Smooth muscle cell of bladder (primary cell): ENCODE results near the gene CCDC157. TPM values are rescaled to one million over a fixed set of nuclear protein-coding genes. Genes with fewer than 3 reads are reported as not detected.

ENCODE experiments used
- total RNA-seq: library from RNA; depleted of rRNA; stranded (reverse); fragments of >200 nt; gene quantifications from 2 replicates; pipeline ENCODE4 v1.2.3, GENCODE V29; 2014

Gene CCDC157
- 1.3 and 1.7 TPM in 2 replicates for total RNA-seq

DNA sequence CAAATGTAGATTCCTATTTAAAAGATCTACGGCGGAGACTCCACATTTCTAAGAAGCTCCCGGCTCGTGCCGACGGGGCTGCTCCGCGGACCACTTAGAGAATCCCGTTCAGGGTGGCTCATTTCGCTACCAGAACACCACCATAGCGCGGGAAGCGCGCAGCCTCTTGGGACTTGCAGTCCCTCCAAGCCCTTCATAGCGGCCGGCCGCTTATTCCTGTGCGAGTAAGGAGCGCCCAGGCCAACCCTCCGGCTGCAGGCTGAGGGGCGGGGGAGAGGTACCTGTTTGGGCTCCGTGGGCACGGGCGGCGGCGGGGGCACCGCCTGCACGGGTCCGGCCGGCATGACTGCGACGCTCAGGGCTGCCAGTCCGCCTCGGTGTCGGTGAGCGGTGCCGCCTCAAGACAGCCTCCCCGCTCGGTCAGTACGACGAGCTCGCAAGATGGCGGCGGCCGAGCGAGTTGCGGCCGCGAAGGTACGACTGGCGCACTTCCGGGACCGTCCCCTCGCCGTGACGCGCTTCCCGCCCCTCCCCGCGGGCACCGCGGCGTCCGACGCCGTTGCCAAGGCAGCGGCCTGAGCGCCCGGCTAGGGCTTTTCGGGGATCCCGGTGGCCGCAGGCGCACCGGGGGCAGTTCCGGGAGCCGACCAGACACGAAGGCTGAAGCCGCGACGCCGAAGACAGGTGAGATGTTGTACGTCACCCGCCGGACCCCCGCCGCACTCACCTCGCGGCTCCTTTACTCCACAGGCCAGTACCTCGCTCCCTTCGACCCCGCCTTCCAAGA is at the start of gene CCDC157, which contains the start of gene SF3A1:
Gene CCDC157, plus strand, starts transcription at position 559 of the 787 bp plus-strand sequence. CDS start 8,994 bp downstream, outside the sequence.
Gene SF3A1, minus strand, starts transcription at position 446 of the 787 bp plus-strand sequence. Its CDS starts 102 bp downstream, at position 344.

DNA sequence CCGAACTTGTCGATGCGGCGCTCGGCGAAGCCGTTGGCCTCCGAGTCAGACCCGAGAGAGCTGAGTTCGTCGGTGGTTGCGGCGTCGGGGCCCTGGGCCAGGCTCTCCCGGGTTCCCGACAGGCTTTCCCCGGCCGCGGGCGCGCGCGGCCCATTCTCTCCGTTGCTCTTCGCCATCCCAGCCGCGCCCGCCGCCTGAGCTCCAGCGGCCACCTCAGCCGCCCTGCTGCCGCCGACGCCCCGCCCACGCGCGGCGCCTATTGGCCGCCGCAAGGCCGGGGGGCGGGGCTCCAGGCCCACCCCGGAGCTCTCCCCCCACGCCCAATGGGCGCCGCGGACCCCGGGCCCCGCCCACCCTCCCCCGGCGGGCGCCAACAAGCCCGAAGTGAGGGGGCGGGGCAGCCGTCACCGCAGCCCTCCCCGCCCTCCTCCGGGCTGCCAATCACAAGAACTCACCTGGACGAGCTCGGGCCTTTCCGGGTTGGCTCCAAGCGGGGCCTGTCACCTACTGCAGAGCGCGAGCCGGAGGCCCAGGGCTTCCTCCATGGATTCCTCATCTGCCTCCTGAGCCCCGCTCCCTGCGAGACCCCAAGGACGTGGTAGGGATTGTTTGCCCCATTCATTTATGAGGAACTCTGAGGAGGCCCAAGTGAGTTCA is 30.0 kb upstream of the CCDC157 start, which contains the start of gene TBC1D10A:
Gene TBC1D10A, minus strand, starts transcription at position 236 of the 657 bp plus-strand sequence. Its CDS starts 60 bp downstream, at position 176.

DNA sequence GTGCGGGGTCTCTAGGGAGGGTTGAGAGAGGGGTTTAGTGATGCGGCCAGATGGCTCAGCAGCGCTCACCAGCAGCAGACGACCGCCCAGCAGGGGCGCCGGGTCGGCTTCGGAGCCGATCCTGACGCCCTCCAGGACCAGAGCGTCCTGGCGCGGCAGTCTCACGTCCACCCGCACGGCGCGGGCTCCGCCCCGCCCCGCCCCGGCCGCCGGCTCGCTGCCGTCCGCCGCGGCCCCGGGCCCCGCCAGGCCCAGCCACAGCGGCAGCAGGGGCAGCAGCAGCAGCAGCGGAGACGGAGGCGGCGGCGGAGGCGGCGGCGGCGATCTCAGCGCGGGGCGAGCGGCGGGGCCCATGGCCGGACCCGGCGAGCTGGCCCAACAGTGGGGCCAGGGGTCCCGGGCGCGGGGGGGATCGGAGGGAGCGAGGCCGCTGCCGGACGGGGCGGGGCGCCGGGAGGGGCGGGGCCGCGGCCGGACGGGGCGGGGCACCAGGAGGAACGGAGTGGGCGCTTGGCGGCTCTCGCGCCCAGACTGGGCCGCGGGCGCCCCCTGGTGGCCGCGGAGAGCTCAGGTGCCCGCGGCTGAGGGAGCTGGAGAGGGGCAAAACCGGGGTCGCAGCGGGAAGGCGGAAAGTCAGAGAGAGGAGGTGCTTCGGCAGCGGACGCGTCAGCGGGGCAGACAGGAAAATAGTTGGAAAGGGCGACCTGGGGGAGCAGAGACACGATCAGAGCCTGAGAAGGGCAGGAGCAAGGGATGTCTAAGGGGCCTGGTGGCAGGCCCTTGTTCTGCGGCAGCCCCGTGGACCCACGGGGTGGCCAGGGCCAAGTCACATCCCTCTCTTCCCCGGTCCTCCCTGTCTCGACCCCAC is 30.4 kb downstream of the CCDC157 start, which contains the start of gene RNF215:
Gene RNF215, minus strand, starts transcription at position 452 of the 868 bp plus-strand sequence. Its CDS starts 98 bp downstream, at position 354.

DNA sequence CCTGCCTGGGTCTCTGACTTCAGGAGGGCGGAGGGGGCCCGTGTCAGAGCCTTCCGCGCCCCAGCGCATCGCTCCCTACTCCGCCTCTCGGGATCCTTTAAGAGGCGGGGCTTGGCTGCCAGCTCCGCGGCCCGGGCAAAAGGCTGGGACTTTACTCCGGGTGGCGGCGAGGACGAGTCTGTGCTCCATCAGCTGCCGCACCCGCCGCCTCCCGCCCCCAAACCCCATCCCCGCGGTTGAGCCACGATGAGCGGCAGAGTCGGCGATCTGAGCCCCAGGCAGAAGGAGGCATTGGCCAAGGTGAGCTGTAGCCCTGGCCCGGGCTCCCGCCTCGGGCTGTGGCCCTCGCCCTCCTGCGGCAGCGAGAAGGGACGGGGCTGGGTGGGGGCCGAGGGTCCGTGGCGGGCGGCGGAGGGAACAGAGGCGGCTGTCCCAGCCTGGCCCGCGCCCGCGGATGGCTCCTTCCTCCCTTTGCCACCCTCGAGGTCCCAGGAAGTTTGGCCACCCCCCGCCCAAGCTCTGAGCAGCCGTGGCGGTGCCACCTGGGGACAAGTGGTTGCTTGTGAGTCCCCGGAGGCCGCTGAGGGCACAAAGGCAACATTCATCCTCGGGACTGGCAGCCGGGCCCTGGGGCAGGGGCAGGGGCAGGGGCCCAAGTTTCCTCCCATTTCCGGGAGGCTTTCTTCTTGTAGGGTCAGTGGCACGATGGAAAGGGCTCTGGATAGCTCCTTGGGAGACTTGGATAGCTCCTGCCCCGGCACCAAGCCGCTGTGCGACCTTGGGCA is 40.3 kb downstream of the CCDC157 start, which contains the start of gene SEC14L2:
Gene SEC14L2, plus strand, starts transcription at position 148 of the 785 bp plus-strand sequence. Its CDS starts 99 bp downstream, at position 247.

DNA sequence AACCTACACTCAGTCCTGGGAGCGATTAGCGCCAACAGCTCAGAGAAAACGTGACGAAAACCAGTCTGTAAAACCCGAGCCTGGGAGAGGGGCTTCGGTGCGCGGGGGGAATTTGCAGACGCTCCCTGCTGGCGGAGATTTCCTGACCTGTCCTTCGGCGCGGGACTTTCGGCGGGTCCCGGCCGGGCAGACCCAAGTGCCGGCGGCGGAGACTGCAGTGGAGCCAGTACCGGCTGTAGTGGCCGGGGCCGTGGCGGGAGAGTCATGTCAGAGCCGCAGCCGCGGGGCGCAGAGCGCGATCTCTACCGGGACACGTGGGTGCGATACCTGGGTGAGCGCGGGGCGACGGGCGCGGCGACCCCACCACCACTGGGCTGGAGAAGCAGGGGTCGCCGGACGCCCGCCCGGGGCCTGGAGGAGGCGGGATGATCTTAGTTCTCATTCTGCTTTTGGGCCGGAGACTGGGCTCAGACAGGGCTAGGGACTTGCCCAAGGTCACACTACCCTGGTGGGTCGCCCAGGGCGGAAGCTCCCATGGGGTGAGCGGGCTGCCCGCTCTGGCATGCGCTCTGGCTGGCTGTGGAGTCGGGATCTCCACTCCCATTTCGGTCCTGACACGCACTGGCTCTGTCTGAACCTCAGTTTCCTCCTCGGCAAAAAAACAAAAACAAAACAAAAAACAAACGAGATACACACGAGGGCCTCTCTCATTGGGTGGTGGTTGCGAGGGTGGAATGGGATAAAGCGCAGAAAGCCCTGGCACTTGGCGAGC is 69.0 kb downstream of the CCDC157 start, which contains the start of gene MTFP1:
Gene MTFP1, plus strand, starts transcription at position 153 of the 772 bp plus-strand sequence. Its CDS starts 112 bp downstream, at position 265.

Other genes with a start within 250 kb of the CCDC157 start
- gene LIF, start 110.2 kb upstream of the CCDC157 start, total RNA-seq: 17.3 and 34.1 TPM in 2 replicates
- not detected in 2 replicates for gene OSM, start 90.2 kb upstream of the CCDC157 start, total RNA-seq
- 4.8 and 7.4 TPM in 2 replicates for gene CASTOR1, start 67.5 kb upstream of the CCDC157 start, total RNA-seq
- 10.1 and 11.4 TPM in 2 replicates for gene TBC1D10A, start 30.1 kb upstream of the CCDC157 start, total RNA-seq
- 15.9 and 17.5 TPM in 2 replicates for gene SF3A1, start 113 bp upstream of the CCDC157 start, total RNA-seq
- 26.2 and 32.8 TPM in 2 replicates for gene RNF215, start 30.4 kb downstream of the CCDC157 start, total RNA-seq
- 6.8 and 9.3 TPM in 2 replicates for gene SEC14L2, start 40.0 kb downstream of the CCDC157 start, total RNA-seq
- 5.1 and 6.7 TPM in 2 replicates for gene MTFP1, start 68.8 kb downstream of the CCDC157 start, total RNA-seq
- gene SEC14L3, start 115.0 kb downstream of the CCDC157 start, total RNA-seq: under 0.01 TPM in 1 of 2 replicates, not detected in the other
- gene SEC14L4, start 148.7 kb downstream of the CCDC157 start, total RNA-seq: 0.14 and 0.18 TPM in 2 replicates
- gene SEC14L6, start 189.7 kb downstream of the CCDC157 start, total RNA-seq: 0.14 and 0.18 TPM in 2 replicates
- 0.18 and 0.43 TPM in 2 replicates for gene GAL3ST1, start 217.7 kb downstream of the CCDC157 start, total RNA-seq
- gene PES1, start 234.9 kb downstream of the CCDC157 start, total RNA-seq: 96.0 and 108 TPM in 2 replicates